Measurements from ENCODE around the gene TNN.
"Not testable (repeated sequence)": the region's sequence is repeated elsewhere in the genome, so short reads cannot be mapped to it uniquely, and the experiment has no call there.

The TNN gene

GRCh38 chr1:175067362-175068106, at the start of gene TNN:
Gene TNN, plus strand, starts transcription at chr1:175067833. Its CDS starts 9,586 bp downstream, at chr1:175077419.
- in situ Hi-C loops (cut with MboI; ENCODE audit: low sequenced_read_pairs, unreplicated experiment), result no loop called here
- no peak for TF ChIP-seq CTCF (IDR thresholded peaks at IDR 0.05; ENCODE audit: borderline replicate concordance, control extremely low read depth, extremely low read depth, insufficient read depth, missing control alignments)
- DNase-seq (ENCODE audit: low spot score), result no peak

GRCh38 chr1:175019524-175019923, 48.1 kb upstream of the TNN start:
- in situ Hi-C loops (cut with MboI; ENCODE audit: low sequenced_read_pairs, unreplicated experiment), result no loop called here
- DNase-seq (ENCODE audit: low spot score), result no peak
- no peak for TF ChIP-seq CTCF (IDR thresholded peaks at IDR 0.05; ENCODE audit: borderline replicate concordance, control extremely low read depth, extremely low read depth, insufficient read depth, missing control alignments)

GRCh38 chr1:175023043-175023921, 44.4 kb upstream of the TNN start, which contains the start of gene MRPS14:
Gene MRPS14, minus strand, starts transcription at chr1:175023425. Its CDS starts 17 bp downstream, at chr1:175023408.
- DNase-seq (ENCODE audit: low spot score), result peak; percentile 95
- TF ChIP-seq CTCF (IDR thresholded peaks at IDR 0.05; ENCODE audit: borderline replicate concordance, control extremely low read depth, extremely low read depth, insufficient read depth, missing control alignments), result no peak
- in situ Hi-C loops (cut with MboI; ENCODE audit: low sequenced_read_pairs, unreplicated experiment), result loop anchor here (10.0 kb wide), 1 partner anchor 302 kb away; no protein-coding TSS in a partner anchor

GRCh38 chr1:175023922-175024242, 43.8 kb upstream of the TNN start:
- not testable (repeated sequence) for DNase-seq (ENCODE audit: low spot score)
- in situ Hi-C loops (cut with MboI; ENCODE audit: low sequenced_read_pairs, unreplicated experiment), result loop anchor here (10.0 kb wide), 1 partner anchor 301 kb away; no protein-coding TSS in a partner anchor

GRCh38 chr1:175024773-175025172, 42.9 kb upstream of the TNN start:
- TF ChIP-seq CTCF (IDR thresholded peaks at IDR 0.05; ENCODE audit: borderline replicate concordance, control extremely low read depth, extremely low read depth, insufficient read depth, missing control alignments), result no peak
- in situ Hi-C loops (cut with MboI; ENCODE audit: low sequenced_read_pairs, unreplicated experiment), result loop anchor here (10.0 kb wide), 1 partner anchor 300 kb away; no protein-coding TSS in a partner anchor
- no peak for DNase-seq (ENCODE audit: low spot score)

- in situ Hi-C loops (cut with MboI; ENCODE audit: low sequenced_read_pairs, unreplicated experiment), result loop anchor here (5.0 kb wide), 1 partner anchor 78 kb away; no protein-coding TSS in a partner anchor
- TF ChIP-seq CTCF (IDR thresholded peaks at IDR 0.05; ENCODE audit: borderline replicate concordance, control extremely low read depth, extremely low read depth, insufficient read depth, missing control alignments), result no peak
- no peak for DNase-seq (ENCODE audit: low spot score)
Observed at GRCh38 chr1:175033953-175034352, 33.7 kb upstream of the TNN start.
